Parathyroid adenoma (tissue), 2 donors: ENCODE data around the gene DZIP3.

ENCODE experiments used
- H2AFZ ChIP-seq: fragments of 300-600 bp; sonication (generic); one replicate; pipeline ENCODE4 v1.7.0; 2017; ENCODE audit warnings: antibody characterized with exemption, mild to moderate bottlenecking
- H3K27ac ChIP-seq: fragments of 300-600 bp; sonication (generic); one replicate; pipeline ENCODE4 v1.7.0; 2017
- H3K27me3 ChIP-seq: fragments of 300-600 bp; sonication (generic); one replicate; pipeline ENCODE4 v1.7.0; 2017; ENCODE audit warnings: low read length; ENCODE audit not compliant: control insufficient read depth, insufficient read depth
- H3K36me3 ChIP-seq: fragments of 300-600 bp; sonication (generic); one replicate; pipeline ENCODE4 v1.7.0; 2017; ENCODE audit warnings: low read length; ENCODE audit not compliant: control insufficient read depth, insufficient read depth
- H3K4me1 ChIP-seq: fragments of 300-600 bp; sonication (generic); one replicate; pipeline ENCODE4 v1.7.0; 2017; ENCODE audit warnings: control low read depth
- H3K4me2 ChIP-seq: fragments of 300-600 bp; sonication (generic); one replicate; pipeline ENCODE4 v1.7.0; 2017; ENCODE audit warnings: low read length
- H3K4me3 ChIP-seq: fragments of 300-600 bp; sonication (generic); one replicate; pipeline ENCODE4 v1.7.0; 2017; ENCODE audit warnings: low read depth, low read length
- H3K79me2 ChIP-seq: fragments of 300-600 bp; sonication (generic); one replicate; pipeline ENCODE4 v1.7.0; 2017; ENCODE audit warnings: control low read depth
- H3K9ac ChIP-seq: fragments of 300-600 bp; sonication (generic); one replicate; pipeline ENCODE4 v1.7.0; 2017; ENCODE audit warnings: mild to moderate bottlenecking
- H3K9me3 ChIP-seq: fragments of 300-600 bp; sonication (generic); one replicate; pipeline ENCODE4 v1.7.0; 2017; ENCODE audit warnings: low read length; ENCODE audit not compliant: control insufficient read depth
- TF ChIP-seq, protein P1 (sequence below): fragments of 300-600 bp; sonication (generic); IDR thresholded peaks from one replicate; pipeline ENCODE4 v1.7.0; 2017; ENCODE audit warnings: antibody characterized with exemption, mild to moderate bottlenecking
- donor health status: primary hyperparathyroidism.

Gene DZIP3

DNA sequence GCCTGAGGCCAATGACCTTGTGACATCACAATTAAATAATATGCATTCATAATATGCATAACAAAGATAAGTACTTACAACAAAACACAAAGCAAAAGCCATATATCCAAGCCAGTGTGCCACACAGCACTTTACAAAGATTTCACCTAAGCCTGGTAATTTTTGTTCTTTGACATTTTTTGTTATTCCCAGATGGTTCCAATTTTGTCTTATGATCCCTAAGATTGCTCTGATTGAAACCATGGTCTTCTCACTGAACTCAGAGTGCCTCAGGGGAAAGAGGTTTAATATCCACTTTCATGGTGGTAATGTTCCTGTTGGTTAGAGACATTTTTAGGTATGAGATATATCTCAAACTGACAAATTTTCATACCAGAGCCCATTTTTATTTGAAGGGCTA is 138.6 kb downstream of the DZIP3 start:
- no peaks in the 10 kb centered on the region for H3K36me3 ChIP-seq
- no peak overlapping the region for H3K27ac ChIP-seq
- no peak overlapping the region for H2AFZ ChIP-seq
- no peak overlapping the region for H3K4me3 ChIP-seq
- TF ChIP-seq, protein P1, sequence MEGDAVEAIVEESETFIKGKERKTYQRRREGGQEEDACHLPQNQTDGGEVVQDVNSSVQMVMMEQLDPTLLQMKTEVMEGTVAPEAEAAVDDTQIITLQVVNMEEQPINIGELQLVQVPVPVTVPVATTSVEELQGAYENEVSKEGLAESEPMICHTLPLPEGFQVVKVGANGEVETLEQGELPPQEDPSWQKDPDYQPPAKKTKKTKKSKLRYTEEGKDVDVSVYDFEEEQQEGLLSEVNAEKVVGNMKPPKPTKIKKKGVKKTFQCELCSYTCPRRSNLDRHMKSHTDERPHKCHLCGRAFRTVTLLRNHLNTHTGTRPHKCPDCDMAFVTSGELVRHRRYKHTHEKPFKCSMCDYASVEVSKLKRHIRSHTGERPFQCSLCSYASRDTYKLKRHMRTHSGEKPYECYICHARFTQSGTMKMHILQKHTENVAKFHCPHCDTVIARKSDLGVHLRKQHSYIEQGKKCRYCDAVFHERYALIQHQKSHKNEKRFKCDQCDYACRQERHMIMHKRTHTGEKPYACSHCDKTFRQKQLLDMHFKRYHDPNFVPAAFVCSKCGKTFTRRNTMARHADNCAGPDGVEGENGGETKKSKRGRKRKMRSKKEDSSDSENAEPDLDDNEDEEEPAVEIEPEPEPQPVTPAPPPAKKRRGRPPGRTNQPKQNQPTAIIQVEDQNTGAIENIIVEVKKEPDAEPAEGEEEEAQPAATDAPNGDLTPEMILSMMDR, result no peak
- H3K27me3 ChIP-seq, result no peaks in the 10 kb centered on the region
- H3K9me3 ChIP-seq, result no peaks in the 10 kb centered on the region
- H3K9ac ChIP-seq, result no peak overlapping the region
- H3K4me2 ChIP-seq, result no peak overlapping the region
- no peaks in the 10 kb centered on the region for H3K79me2 ChIP-seq
- no peaks in the 10 kb centered on the region for H3K4me1 ChIP-seq

DNA sequence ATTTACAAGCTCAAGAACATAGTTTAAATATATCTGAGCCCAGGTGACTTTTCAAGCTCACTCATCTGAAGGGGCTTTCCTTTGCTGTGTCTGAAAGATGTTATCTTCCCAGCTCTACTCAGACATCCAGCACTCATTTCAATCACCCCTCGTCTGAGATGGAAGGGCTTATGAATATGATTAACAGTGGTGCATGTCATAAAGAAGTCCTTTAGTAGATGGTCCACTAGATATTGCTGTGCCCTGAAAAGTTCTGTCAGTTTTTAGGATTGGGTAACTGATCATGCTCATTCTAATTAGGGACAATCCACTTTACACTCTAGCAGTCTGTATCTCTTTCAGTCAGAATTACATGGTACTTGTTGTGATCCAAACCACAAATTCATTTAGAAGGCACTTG is 139.4 kb downstream of the DZIP3 start:
- no peak overlapping the region for H3K4me3 ChIP-seq
- TF ChIP-seq, protein P1, result no peak
- H3K27me3 ChIP-seq, result no peaks in the 10 kb centered on the region
- H2AFZ ChIP-seq, result no peak overlapping the region
- H3K27ac ChIP-seq, result no peak overlapping the region
- H3K4me1 ChIP-seq, result no peaks in the 10 kb centered on the region
- H3K4me2 ChIP-seq, result no peak overlapping the region
- no peak overlapping the region for H3K9ac ChIP-seq
- no peaks in the 10 kb centered on the region for H3K36me3 ChIP-seq
- H3K79me2 ChIP-seq, result no peaks in the 10 kb centered on the region
- H3K9me3 ChIP-seq, result no peaks in the 10 kb centered on the region

DNA sequence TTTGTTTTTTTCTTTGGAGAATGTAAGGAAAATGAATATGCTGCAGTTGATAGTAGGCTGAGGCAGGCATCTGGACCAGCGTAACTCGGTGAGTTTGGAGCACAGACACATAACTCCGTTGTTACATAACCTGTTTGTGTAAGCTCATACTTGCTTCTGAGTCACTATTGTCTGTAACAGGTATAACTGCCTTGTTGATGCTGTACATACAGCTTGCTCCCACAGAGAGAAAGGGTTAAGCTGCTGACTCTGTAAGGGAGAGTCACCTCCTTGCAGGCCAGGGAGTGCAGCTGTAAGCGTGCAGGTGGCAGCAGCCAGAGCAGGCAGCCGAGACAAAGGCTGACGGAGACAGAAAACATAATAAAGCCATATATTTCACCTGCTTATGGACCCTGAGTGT is 147.3 kb downstream of the DZIP3 start:
- Histone ChIP-seq H3K36me3 (no peaks in the 10 kb centered on the region), H3K4me1 (no peaks in the 10 kb centered on the region), H3K9ac (no peak overlapping the region), H3K4me2 (no peak overlapping the region), H3K4me3 (no peak overlapping the region), H3K27ac (no peak overlapping the region), H3K9me3 (no peaks in the 10 kb centered on the region), H3K27me3 (no peaks in the 10 kb centered on the region), H3K79me2 (no peaks in the 10 kb centered on the region), H2AFZ (no peak overlapping the region)
- TF ChIP-seq, protein P1, result no peak

DNA sequence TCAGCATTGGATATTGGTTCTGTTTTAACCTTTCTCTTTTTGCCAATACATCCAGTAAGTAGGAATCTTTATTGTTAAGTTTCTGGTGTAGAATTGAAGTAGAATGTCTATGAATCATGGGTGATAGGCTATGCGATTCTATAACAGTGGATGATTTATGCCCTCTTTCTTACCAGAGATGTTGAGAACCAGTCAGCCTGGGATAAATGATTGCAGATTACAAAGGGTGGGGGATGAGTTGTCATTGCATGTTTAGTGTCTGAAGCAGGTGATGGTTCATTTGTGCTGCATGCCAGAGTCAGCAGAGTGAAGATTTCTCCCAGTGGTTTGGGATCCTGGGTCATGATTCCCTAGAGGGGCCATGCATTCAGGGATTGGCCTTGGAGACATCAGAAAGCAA is 153.4 kb downstream of the DZIP3 start:
- Histone ChIP-seq H2AFZ (no peak overlapping the region), H3K27ac (no peak overlapping the region), H3K27me3 (no peaks in the 10 kb centered on the region), H3K36me3 (no peaks in the 10 kb centered on the region), H3K9me3 (no peaks in the 10 kb centered on the region), H3K4me1 (no peaks in the 10 kb centered on the region), H3K4me3 (no peak overlapping the region), H3K79me2 (no peaks in the 10 kb centered on the region), H3K4me2 (no peak overlapping the region), H3K9ac (no peak overlapping the region)
- TF ChIP-seq, protein P1, result no peak
